ENCODE results near the gene ZNF555. TPM values are rescaled to one million over a fixed set of nuclear protein-coding genes. Genes with fewer than 3 reads are reported as not detected.
"Not testable (repeated sequence)": the region's sequence is repeated elsewhere in the genome, so short reads cannot be mapped to it uniquely, and the experiment has no call there.

The ZNF555 gene
- total RNA-seq, result 8.4 TPM

DNA sequence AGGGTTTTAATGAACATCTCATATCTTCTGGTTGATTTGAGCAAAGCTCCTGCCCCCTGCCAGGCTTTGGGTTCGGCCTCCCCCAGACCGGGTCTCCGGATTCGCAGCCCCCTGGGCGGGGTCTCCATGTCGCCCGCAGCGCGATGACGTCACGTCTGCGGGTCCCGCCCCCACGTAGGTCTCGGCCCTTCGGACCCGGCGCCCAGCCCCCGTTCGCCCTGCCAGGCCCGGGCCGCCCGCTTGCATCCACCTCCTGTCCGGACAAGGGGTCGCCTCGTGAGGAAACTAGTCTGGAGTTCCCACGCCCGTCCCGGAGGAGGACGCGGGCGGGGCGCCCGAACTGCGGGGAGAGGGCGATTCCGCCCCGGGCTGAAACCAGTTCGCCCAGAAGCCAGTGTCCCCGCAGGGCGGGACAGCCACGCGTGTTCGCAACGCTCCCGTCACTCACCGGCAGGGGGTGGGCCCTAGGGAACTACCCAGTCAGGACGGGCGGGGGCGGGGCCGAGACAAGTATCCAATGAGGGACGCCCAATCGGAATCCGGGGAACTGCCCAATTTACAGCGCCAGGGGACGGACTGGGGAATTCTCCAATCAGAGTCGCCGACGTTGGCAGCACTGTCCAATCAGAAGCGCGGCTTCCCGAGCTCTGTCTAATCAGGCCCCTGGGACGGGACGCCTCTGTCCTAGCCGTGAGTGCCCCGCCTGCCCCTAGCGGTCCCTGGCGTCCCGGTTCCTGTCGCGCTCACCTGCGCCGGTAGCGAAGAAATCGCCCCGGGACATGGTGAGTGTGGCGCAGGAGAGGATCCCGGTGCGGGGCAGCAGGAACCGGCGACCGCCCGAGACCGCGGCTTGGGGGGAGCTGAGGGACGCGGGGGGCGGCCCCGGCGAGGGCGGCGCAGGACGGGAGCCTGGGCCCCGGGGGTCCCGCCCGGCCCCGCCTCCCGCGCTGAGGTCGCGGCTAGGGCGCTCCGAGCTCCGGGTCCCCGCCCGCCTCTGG lies at the start of gene ZNF555:
Gene ZNF555, plus strand, starts transcription at position 682 of the 998 bp plus-strand sequence. Its CDS starts 98 bp downstream, at position 780.
- DNase-seq, result peak; percentile 99

DNA sequence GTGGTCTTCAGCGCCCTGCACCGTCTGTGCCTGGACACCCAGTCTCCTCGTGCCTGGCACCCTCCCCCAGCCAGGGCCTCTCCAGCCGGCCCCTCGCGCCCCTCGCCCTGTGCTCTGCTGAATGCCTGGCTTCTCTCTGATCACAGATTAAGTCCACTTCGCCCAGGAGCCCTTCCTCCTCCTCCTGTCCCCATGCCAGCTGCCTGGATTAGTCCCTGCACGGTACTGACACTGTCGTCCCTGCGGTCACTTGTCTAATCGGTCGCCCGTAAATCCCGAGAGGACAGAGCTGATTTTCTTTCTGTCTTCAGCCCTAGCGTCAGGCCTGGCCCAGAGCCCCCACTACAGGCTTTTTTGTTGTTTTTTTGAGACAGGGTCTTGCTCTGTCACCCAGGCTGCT lies 49.4 kb upstream of the ZNF555 start:
- DNase-seq, result no peak

GRCh38 chr19:2792666-2793065 lies 48.6 kb upstream of the ZNF555 start:
- DNase-seq, result not testable (repeated sequence)

DNA sequence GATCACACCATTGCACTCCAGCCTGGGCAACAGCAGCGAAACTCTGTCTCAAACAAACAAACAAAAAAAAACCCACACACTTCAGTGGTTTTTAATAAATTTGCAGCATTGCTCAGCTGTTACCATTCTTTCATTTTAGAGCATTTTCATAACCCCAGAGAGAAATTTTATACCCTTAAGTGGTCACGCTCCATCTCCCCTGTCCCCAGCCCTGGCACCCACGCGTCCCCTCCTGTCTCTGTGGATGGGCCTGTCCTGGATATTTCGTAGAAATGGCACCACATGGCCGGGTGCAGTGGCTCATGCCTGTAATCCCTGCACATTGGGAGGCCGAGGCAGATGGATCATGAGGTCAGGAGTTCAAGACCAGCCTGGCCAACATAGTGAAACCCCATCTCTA lies 48.1 kb upstream of the ZNF555 start:
- no peak for DNase-seq

- DNase-seq, result no peak
These were observed 47.7 kb upstream of the ZNF555 start for GRCh38 chr19:2793577-2793976.

DNA sequence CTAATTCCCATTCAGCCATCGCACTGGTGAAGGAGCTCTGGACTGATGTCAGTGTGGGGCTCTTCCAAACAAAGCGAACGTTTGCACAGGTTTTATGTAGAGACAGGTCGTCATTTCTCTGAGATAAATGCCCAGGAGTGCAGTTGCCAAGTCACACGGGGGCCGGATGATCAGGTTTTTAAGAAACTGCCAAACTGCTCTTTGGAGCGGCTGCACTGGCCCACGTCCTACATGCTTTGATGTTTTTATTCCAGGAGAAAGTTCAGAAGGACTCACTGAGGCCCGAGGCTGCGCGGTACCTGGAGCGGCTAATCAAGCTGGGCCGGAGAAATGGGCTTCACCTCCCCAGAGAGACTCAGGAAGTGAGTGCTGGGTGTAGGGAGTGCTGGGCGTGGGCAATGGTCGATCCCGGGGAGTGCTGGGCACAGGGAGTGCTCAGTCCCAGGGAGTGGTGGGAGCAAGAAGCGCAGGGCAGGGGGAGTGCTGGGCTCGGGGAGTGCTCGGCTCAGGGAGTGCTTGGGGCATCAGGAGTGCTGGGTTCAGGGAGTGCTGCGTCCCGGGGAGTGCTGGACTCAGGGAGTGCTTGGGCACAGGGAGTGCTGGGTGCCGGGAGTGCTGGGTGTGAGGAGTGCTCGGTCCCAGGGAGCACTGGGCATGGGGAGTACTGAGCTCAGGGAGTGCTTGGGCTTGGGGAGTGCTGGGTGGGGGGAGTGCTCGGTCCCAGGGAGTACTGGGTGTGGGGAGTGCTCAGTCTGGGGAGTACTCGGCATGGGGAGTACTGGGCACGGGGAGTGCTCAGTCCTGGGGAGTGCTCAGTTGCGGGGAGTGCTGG lies 45.2 kb upstream of the ZNF555 start:
- DNase-seq, result no peak

- no peak for DNase-seq
These were observed 44.5 kb upstream of the ZNF555 start for GRCh38 chr19:2796659-2797266.

GRCh38 chr19:2797280-2797679 lies 44.0 kb upstream of the ZNF555 start:
- no peak for DNase-seq

DNA sequence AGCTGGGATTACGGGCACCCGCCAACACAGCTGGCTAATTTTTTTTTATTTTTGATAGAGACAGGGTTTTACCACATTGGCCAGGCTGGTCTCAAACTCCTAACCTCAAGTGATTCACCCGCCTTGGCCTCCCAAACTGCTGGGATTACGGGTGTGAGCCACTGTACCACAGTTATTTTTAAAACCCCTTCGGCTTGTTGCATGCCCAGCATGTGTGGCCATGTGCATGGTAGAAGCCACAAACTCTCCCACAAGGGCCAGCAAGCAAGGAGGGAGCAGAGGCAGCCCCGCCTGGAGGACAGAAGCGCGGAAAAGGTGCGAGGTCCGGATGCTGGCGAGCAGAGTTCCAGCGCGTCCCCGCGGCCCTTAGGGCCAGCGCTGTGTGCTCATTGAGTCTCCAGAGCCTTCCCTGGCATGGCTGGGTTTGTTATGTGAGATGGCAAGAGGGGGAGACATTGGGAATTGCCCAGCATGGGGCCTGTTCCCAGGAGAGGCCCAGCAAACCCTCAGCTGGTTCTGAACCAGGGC lies 43.1 kb upstream of the ZNF555 start:
- no peak for DNase-seq

GRCh38 chr19:2798733-2799132 lies 42.5 kb upstream of the ZNF555 start:
- DNase-seq, result no peak

- no peak for DNase-seq
These were observed 41.8 kb upstream of the ZNF555 start for GRCh38 chr19:2799273-2800020.

GRCh38 chr19:2800506-2800905 lies 40.8 kb upstream of the ZNF555 start:
- DNase-seq, result no peak

GRCh38 chr19:2802826-2803225 lies 38.4 kb upstream of the ZNF555 start:
- DNase-seq, result no peak

GRCh38 chr19:2803486-2804155 lies 37.7 kb upstream of the ZNF555 start:
- no peak for DNase-seq

DNA sequence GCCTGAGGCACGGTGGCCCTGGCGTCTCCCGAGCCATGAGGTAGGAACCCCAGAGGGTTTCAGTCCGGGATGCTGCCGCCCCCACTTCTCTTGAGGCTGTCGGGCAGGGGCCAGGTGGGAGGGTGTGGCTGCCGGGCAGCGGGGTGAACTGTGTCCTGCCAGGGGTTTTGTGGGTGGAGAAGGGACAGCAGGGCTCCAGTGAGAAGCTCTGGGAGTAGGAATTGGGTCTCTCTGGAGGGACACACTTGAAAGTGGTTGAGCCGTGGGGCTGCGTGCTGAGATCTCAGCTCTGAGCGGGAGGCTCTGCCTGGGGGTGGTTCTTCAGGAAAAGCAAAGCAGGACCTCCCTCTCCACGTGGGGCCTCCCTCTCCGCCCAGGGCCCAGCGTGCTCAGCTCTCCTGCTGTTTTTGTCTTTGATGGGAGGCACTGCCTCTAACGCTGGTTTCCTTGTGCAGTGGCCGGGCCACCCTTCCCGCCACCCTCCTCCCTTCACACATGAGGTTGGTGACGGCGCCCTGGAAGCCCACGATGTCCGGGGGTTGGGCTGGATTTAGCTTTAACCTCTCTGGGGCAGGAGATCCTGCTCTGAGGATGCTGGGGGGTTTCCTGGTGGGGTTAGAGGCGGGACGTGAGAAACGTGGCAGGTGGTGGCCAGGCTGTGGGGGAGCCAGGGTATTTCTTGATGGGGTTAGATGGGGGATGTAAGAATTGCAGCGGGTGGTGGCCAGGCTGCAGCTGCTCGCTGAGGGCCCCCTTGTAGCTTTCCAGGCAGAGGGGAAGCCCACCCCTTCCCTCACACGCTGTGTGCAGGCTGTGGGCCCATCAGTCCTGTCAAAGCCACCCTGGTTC lies 36.9 kb upstream of the ZNF555 start:
- DNase-seq, result no peak

DNA sequence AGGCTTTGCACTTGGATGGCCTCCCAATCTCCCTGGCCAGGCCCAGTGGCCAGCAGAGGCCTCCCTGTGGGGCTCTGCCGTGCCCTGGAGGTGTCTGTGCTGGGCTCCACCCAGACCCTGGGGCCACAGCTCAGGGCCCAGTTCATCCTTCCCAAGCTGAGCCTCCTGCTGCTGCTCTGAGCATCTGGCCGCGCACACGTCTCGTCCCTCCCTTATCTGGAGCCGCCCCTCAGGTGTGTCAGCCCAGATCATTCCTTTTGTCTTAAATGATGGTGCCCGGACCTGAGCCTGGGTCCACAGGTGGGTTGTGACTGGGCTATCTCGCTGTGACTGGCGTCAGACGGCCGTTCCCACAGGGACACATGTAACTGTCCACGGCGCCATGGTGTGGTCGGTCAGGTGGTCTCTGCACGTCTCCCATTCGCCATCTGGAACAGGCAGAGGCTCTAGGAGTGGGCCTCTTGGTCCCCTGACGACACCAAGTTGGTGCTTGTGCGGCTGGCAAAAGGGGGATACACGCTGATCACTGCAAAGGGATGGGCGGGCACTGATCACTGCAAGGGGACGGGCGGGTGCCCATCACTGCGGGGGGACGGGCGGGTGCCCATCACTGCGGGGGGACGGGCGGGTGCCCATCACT lies 35.9 kb upstream of the ZNF555 start:
- no peak for DNase-seq

- DNase-seq, result no peak
These were observed 35.2 kb upstream of the ZNF555 start for GRCh38 chr19:2805991-2806649.

DNA sequence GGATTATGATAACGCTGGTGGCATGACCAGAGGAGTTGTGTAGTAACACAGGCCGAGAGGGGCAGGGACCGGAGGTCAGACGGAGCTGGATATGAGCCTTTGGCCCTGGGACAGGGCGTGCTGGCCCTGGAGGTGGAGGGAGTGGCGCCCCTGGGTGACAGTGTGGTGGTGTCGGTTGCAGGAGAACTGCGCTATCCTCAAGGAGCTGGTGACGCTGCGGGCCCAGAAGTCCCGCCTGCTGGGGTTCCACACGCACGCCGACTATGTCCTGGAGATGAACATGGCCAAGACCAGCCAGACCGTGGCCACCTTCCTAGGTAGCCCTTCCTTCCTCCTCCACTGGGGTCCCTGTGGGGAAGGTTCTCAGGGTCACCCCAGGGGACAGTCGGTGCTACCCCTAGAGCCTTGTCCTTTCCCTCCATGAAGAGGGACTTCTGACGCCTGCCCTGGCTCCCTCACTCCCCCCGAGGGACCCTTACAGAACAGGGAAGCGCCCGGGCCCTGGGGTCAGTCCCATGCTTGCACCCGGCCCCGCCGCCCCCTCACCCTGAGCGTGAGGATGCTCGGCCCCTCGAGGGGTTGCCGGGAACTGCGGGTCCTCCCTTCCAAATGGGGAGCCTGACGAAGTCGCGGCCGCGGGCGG lies 34.4 kb upstream of the ZNF555 start:
- DNase-seq, result no peak

All from skin of body (tissue), 2 donors.